Right lung (tissue), 5 donors: Measurements from ENCODE around the gene HOMER2. TPM values are rescaled to one million over a fixed set of nuclear protein-coding genes. Genes with fewer than 3 reads are reported as not detected.

Source experiments
- DNase-seq, 2 donors: peaks; one replicate each; pipeline ENCODE4 v3.0.0-alpha.2; 2013
- polyA plus RNA-seq, 5 donors: library from polyadenylated mRNA; unstranded; fragments of 120-200 nt; gene quantifications; one replicate each; pipeline versions ENCODE4 v1.2.1 to v1.2.3, GENCODE V29; 2013; ENCODE audit warnings: inconsistent platforms in 1 of 5, low replicate concordance in 1 of 5; ENCODE audit not compliant: insufficient read length in 5 of 5, insufficient read depth in 1 of 5

HOMER2 gene
- polyA plus RNA-seq, 5 donors = 14.7 to 23.0 (median 19.1) TPM

GRCh38 chr15:82803793-82804574 lies 148.5 kb downstream of the HOMER2 start:
- DNase-seq = no peak

- DNase-seq = no peak
These were observed 150.0 kb downstream of the HOMER2 start for GRCh38 chr15:82802497-82802896.

GRCh38 chr15:82799183-82799841 lies 153.2 kb downstream of the HOMER2 start:
- no peak for DNase-seq

Other genes with a start within 250 kb of the HOMER2 start
- 1 to 10 TPM; 1.5 to 3.4 (median 2.5) TPM for gene AP3B2, start 242.8 kb downstream of the HOMER2 start, polyA plus RNA-seq
- 1 to 10 TPM in 1 of 5 donors, under 1 TPM in 4; 0.24 to 1.9 (median 0.31) TPM for gene FSD2, start 146.7 kb downstream of the HOMER2 start, polyA plus RNA-seq
- 10 to 100 TPM in 4 of 5 donors, 1 to 10 TPM in 1; 10.0 to 13.6 (median 12.5) TPM for gene WHAMM, start 143.1 kb downstream of the HOMER2 start, polyA plus RNA-seq
- 10 to 100 TPM; 31.8 to 39.7 (median 33.7) TPM for gene RAMAC, start 33.5 kb upstream of the HOMER2 start, polyA plus RNA-seq
- 10 to 100 TPM; 17.5 to 24.4 (median 22.8) TPM for gene C15orf40, start 58.9 kb upstream of the HOMER2 start, polyA plus RNA-seq
- 10 to 100 TPM; 56.9 to 77.3 (median 66.1) TPM for gene BTBD1, start 114.5 kb upstream of the HOMER2 start, polyA plus RNA-seq
- 1 to 10 TPM; 2.7 to 5.0 (median 3.7) TPM for gene TM6SF1, start 154.9 kb upstream of the HOMER2 start, polyA plus RNA-seq